Progenitor cell of endocrine pancreas (in vitro differentiated cells): ENCODE results near the gene GRIK3. TPM values are rescaled to one million over a fixed set of nuclear protein-coding genes. Genes with fewer than 3 reads are reported as not detected.

Source experiments
- DNase-seq: peaks from one replicate; pipeline ENCODE4 v3.0.0; 2021; ENCODE audit warnings: low spot score; ENCODE audit not compliant: unreplicated experiment
- H3K27ac Mint-ChIP-seq: 2 replicates; pipeline ENCODE4 v1.8.0; 2021; ENCODE audit warnings: mild to moderate bottlenecking, moderate library complexity, mixed read lengths
- H3K27me3 Mint-ChIP-seq: 2 replicates; pipeline ENCODE4 v1.8.0; 2021; ENCODE audit warnings: mixed read lengths
- H3K36me3 Mint-ChIP-seq: 2 replicates; pipeline ENCODE4 v1.8.0; 2022; ENCODE audit warnings: mixed read lengths; ENCODE audit not compliant: insufficient read depth
- H3K4me1 Mint-ChIP-seq: 2 replicates; pipeline ENCODE4 v1.8.0; 2021; ENCODE audit warnings: low read depth, mixed read lengths
- H3K4me3 Mint-ChIP-seq: 2 replicates; pipeline ENCODE4 v1.8.0; 2021; ENCODE audit warnings: low read depth, mild to moderate bottlenecking, moderate library complexity, mixed read lengths
- H3K9me3 Mint-ChIP-seq: 2 replicates; pipeline ENCODE4 v1.8.0; 2021; ENCODE audit warnings: low read depth, mixed read lengths
- total RNA-seq: library from RNA; stranded (reverse); gene quantifications from 2 replicates; pipeline ENCODE4 v1.2.1, GENCODE V29; 2021
- TF ChIP-seq, protein P1 (sequence below): fragments of 200-600 bp; sonication (generic); IDR thresholded peaks from one replicate; pipeline ENCODE4 v1.5.0; 2021; ENCODE audit warnings: antibody characterized with exemption, mild to moderate bottlenecking; ENCODE audit not compliant: unreplicated experiment

The GRIK3 gene
- total RNA-seq, 1 donor from 2014 or later, result 0.41 TPM

DNA sequence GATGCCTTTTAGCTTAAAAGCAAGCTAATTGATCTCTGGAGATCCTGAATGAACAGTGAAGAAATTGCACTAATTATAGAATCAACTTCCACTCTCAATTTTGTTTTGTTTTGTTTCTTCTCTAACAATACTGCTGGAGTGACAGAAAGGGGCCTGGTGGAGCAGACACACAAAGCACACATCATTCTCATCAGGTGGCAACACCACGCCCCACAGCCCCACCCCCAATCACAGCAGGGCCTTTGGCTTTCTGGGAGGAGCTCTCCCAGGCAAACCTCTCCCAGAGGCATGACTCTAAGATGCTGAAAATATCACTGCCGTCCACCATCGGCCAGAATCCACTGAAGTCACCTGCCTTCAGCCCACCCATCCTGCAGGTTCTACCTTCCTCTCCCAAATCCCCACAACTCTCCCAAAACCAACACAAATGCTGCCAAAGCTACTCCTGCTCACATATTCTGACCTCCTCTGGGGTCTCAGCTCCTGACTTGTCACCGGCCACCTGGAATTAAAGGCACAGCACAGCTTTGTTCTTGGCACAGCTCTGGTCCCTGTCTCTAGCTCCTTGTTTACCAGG is 120.7 kb downstream of the GRIK3 start:
- DNase-seq, result no peak
- peaks cover 2% of the 10 kb centered on the region for H3K9me3 Mint-ChIP-seq
- no peaks in the 10 kb centered on the region for H3K36me3 Mint-ChIP-seq
- peaks cover 20% of the 10 kb centered on the region for H3K27me3 Mint-ChIP-seq
- H3K27ac Mint-ChIP-seq, result no peak overlapping the region
- H3K4me1 Mint-ChIP-seq, result no peaks in the 10 kb centered on the region
- no peak overlapping the region for H3K4me3 Mint-ChIP-seq
- TF ChIP-seq, protein P1, sequence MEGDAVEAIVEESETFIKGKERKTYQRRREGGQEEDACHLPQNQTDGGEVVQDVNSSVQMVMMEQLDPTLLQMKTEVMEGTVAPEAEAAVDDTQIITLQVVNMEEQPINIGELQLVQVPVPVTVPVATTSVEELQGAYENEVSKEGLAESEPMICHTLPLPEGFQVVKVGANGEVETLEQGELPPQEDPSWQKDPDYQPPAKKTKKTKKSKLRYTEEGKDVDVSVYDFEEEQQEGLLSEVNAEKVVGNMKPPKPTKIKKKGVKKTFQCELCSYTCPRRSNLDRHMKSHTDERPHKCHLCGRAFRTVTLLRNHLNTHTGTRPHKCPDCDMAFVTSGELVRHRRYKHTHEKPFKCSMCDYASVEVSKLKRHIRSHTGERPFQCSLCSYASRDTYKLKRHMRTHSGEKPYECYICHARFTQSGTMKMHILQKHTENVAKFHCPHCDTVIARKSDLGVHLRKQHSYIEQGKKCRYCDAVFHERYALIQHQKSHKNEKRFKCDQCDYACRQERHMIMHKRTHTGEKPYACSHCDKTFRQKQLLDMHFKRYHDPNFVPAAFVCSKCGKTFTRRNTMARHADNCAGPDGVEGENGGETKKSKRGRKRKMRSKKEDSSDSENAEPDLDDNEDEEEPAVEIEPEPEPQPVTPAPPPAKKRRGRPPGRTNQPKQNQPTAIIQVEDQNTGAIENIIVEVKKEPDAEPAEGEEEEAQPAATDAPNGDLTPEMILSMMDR, result no peak

DNA sequence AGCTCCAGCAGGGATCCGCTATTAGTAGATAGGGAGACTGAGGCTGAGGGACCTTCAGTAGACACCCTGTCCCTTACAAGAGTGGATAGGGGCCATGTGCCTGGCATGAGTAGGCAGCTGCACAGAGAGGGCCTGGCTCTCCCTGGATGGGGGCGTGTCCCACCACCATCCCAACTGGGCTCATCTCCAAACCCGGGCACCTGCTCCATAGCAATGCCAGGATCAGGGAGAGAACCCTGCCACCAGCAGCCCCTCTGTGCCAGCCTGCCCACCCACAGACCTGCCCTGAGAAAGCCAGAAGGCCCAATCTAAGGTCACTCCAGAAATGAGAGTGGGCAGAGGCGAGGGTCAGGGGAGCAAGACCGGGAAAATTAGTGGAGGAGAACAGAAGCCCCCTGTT is 121.3 kb downstream of the GRIK3 start:
- peaks cover 20% of the 10 kb centered on the region for H3K27me3 Mint-ChIP-seq
- TF ChIP-seq, protein P1, result no peak
- no peak overlapping the region for H3K27ac Mint-ChIP-seq
- H3K9me3 Mint-ChIP-seq, result peaks cover 2% of the 10 kb centered on the region
- H3K36me3 Mint-ChIP-seq, result no peaks in the 10 kb centered on the region
- no peak overlapping the region for H3K4me3 Mint-ChIP-seq
- H3K4me1 Mint-ChIP-seq, result no peaks in the 10 kb centered on the region
- DNase-seq, result no peak

DNA sequence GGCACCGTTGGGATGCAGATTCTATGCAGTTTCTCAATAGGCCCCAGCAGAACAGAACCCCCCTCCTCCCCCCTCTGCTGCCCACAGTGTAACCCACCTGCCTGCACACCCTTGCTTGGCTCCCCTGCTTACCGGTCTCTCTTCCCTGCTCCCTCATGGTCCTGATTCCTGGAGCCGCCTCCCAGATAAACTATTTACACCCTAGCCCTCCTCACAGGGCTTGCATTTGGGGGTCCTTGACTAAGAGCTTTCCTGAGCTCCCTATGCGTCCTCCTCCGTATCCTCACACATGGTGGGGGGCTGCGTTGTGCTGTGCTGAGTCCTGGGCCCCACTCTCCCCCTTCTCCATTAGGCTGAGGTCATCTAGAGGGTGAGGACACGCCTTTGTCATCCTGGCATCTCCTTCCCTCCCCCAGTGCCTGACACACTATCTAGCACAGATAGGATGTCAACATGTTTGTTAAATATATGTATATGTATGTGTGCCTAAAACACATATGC is 121.9 kb downstream of the GRIK3 start:
- TF ChIP-seq, protein P1, result no peak
- peaks cover 2% of the 10 kb centered on the region for H3K9me3 Mint-ChIP-seq
- H3K36me3 Mint-ChIP-seq, result no peaks in the 10 kb centered on the region
- H3K27ac Mint-ChIP-seq, result no peak overlapping the region
- H3K4me3 Mint-ChIP-seq, result no peak overlapping the region
- H3K4me1 Mint-ChIP-seq, result no peaks in the 10 kb centered on the region
- no peak for DNase-seq
- H3K27me3 Mint-ChIP-seq, result peaks cover 20% of the 10 kb centered on the region

DNA sequence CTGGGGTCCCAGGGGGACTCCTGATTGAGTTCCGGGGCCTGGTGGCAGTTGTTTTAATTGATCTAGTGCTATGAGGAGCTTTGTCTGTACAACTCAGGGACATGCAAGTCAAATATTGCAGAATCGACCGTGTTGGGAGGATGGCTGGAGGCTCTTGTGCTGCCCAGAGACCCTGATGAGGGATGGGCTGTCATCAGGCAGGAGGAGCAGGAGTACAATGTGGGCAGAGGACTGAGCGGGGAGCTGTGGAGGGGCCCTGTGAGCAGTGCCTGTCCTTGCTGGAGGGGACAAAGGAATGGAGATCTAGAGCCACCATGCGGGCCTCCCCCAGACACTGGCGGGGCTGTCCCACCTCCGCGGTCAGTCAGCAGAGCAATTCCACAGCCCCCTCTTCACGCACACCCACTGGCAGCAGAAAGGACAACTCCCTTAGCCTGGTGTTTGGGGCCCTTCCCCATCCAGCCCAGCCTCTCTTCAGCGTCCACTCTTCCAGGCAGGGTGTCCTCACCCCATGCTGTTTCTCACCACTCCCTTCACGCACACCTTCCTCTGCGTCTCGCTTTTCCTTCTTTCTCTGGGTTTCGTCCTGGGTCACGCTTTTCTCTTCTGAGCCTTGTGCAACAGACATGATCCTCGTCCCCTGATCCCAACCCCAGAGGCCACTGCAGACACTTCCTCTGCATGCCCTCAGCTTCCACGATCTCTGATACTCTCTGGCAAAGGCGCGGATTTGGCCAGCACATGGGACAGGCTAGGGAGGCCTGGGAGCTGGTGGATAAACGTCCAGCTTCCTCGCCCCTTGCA is 122.6 kb downstream of the GRIK3 start:
- no peak for DNase-seq
- no peak overlapping the region for H3K4me3 Mint-ChIP-seq
- H3K27ac Mint-ChIP-seq, result no peak overlapping the region
- no peaks in the 10 kb centered on the region for H3K36me3 Mint-ChIP-seq
- H3K27me3 Mint-ChIP-seq, result peaks cover 20% of the 10 kb centered on the region
- H3K9me3 Mint-ChIP-seq, result peaks cover 2% of the 10 kb centered on the region
- TF ChIP-seq, protein P1, result no peak
- H3K4me1 Mint-ChIP-seq, result no peaks in the 10 kb centered on the region

DNA sequence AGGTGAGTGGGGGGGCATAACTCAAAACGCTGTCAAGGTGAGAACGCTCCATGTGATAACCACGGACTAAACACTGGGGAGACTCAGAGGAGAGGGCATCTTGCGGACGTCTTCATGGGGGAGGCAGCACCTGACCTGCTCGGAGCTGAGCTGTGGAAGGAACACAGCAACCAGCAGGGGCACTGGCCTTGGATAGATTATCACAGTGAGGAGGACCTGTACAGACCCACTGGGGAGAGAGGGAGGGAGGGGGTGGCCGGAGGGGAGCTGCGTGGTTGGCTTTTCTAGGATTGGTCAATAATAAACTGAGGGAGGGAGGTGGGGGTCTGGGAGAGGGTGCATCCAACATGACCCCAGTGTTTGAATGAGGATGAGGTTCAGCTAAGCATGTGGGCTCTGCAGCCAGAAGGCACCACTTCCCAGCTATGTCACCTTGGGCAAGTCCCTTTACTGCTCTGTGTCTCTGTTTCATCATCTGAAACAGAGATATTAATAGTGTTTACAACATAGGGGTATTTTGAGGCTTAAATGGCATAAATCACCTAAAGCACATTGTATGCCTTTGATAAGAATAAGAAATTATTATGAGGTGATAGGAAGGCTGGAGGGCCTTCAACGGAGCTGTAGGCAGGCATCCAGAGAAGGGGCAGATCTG is 123.3 kb downstream of the GRIK3 start:
- H3K4me1 Mint-ChIP-seq, result no peaks in the 10 kb centered on the region
- no peak for DNase-seq
- peaks cover 26% of the 10 kb centered on the region for H3K27me3 Mint-ChIP-seq
- no peak overlapping the region for H3K4me3 Mint-ChIP-seq
- no peaks in the 10 kb centered on the region for H3K36me3 Mint-ChIP-seq
- peaks cover 2% of the 10 kb centered on the region for H3K9me3 Mint-ChIP-seq
- TF ChIP-seq, protein P1, result no peak
- H3K27ac Mint-ChIP-seq, result no peak overlapping the region
